ENCODE results near the gene DCST1. TPM values are rescaled to one million over a fixed set of nuclear protein-coding genes. Genes with fewer than 3 reads are reported as not detected.

DCST1 gene
- total and polyA plus RNA-seq, 2 of the 8 experiments (the other 6 are each of a cell fraction or from before 2014, with no cell fraction given): not detected

GRCh38 chr1:155008015-155008941 is 25.3 kb upstream of the DCST1 start:
- H2BK15ac ChIP-seq (ENCODE audit: low read length): no peak overlapping the region
- peaks cover 20% of the 10 kb centered on the region for H3K79me1 ChIP-seq (ENCODE audit: low read depth, low read length)
- no peak overlapping the region for H3K9ac ChIP-seq (replicated peaks in 1 of 4; ENCODE audit: extremely low read depth in 1 of 4, low read depth in 3 of 4, low read length in 3 of 4)
- peaks cover 15 to 62% (median 44%) of the 10 kb centered on the region in 4 experiments for H3K4me1 ChIP-seq (replicated peaks in 1 of 4; ENCODE audit: control insufficient read depth in 3 of 4, insufficient read depth in 4 of 4, low read length in 3 of 4)
- POLR2A ChIA-PET (ENCODE audit: partially characterized antibody): interaction anchor here (0.9 to 14.8 kb wide), 8 partner anchors 7 to 53 kb away, joined by 3 to 128 read pairs (median 7); partner anchors contain the start of genes CKS1B, FLAD1, LENEP and PBXIP1
- peak overlapping the region; percentile 34 to 42; a peak in 3 of 4 replicates for H3K4me2 ChIP-seq (ENCODE audit: insufficient read depth in 1 of 2, low read depth in 2 of 2, low read length in 2 of 2)
- H2BK120ac ChIP-seq (replicated peaks; ENCODE audit: low read depth, low read length): no peak overlapping the region
- H3K9me3 ChIP-seq (ENCODE audit: insufficient read depth in 2 of 2, low read depth in 1 of 2, low read length in 1 of 2): no peaks in the 10 kb centered on the region
- peak overlapping the region in 1 of 4 experiments; percentile 36; a peak in 2 of 8 replicates for H3K4me3 ChIP-seq (ENCODE audit: extremely low read depth in 1 of 4, insufficient read depth in 2 of 4, low read depth in 3 of 4, low read length in 4 of 4)
- no peak overlapping the region for H3K14ac ChIP-seq (ENCODE audit: insufficient read length)
- no peak for DNase-seq (ENCODE audit: low read depth in 1 of 2, low spot score in 2 of 2)
- CTCF ChIA-PET (ENCODE audit: partially characterized antibody): interaction anchor here (0.5 to 18.6 kb wide), 19 partner anchors 10 to 236 kb away, joined by 3 to 354 read pairs (median 4); partner anchors contain the start of genes ADAM15, EFNA4, FLAD1 and LENEP
- H4K20me1 ChIP-seq (replicated peaks in 1 of 2; ENCODE audit: control insufficient read depth in 1 of 2, insufficient read depth in 2 of 2, low read length in 2 of 2): peaks cover 0 to 17% of the 10 kb centered on the region in 2 experiments
- no peaks in the 10 kb centered on the region for H3K27me3 ChIP-seq (replicated peaks in 1 of 4; ENCODE audit: control insufficient read depth in 3 of 4, extremely low read depth in 1 of 4, insufficient read depth in 3 of 4, low read length in 3 of 4)
- H3K79me2 ChIP-seq (ENCODE audit: control insufficient read depth in 1 of 2, insufficient read depth in 2 of 2, low read length in 2 of 2): peaks cover 0 to 60% of the 10 kb centered on the region in 2 experiments; a peak in 3 of 4 replicates
- peak; percentile 91; the same call in 1 of the 2 replicates for TF ChIP-seq KDM1A (IDR thresholded peaks at IDR 0.05; ENCODE audit: borderline replicate concordance, low read length)
- no peak for TF ChIP-seq SAP30 (IDR thresholded peaks at IDR 0.05; ENCODE audit: insufficient read depth, insufficient replicate concordance, low read length)
- no peak for TF ChIP-seq SIN3A (conservative IDR thresholded peaks at IDR 0.05 in 1 of 2, IDR thresholded peaks at IDR 0.05 in 1 of 2; ENCODE audit: low read depth in 1 of 2, low read length in 2 of 2)
- TF ChIP-seq GTF2F1 (IDR thresholded peaks at IDR 0.05; ENCODE audit: borderline replicate concordance, low read depth, low read length): no peak
- TF ChIP-seq ASH2L (IDR thresholded peaks at IDR 0.05; ENCODE audit: low read length): peak; percentile 45
- H2BK20ac ChIP-seq (ENCODE audit: low read length): no peak overlapping the region
- no peak for FAIRE-seq
- peak overlapping the region; percentile 12 for H4K91ac ChIP-seq (replicated peaks; ENCODE audit: insufficient read length, low read length)
- H2BK5ac ChIP-seq (ENCODE audit: low read depth, low read length): peak overlapping the region; percentile 54; the same call in 1 of the 2 replicates
- H3K23me2 ChIP-seq (ENCODE audit: low read depth, low read length): peaks cover 3% of the 10 kb centered on the region; the same call in 1 of the 2 replicates
- H3K27ac ChIP-seq (ENCODE audit: low read depth, low read length): no peak overlapping the region
- H3K23ac ChIP-seq (ENCODE audit: insufficient read length): no peak overlapping the region
- peak overlapping the region; percentile 41 for H4K5ac ChIP-seq (ENCODE audit: insufficient read length, low read depth, low read length)
- H2AK5ac ChIP-seq (ENCODE audit: low read depth, low read length): no peak overlapping the region
- H3K18ac ChIP-seq (ENCODE audit: extremely low read depth, low read length): peak overlapping the region; percentile 83; the same call in 1 of the 2 replicates
- 79% methylated on average over 9 of the region's 16 CpGs; no CpG with 5 or more reads in 1 of the 2 experiments for WGBS, 2 experiments (ENCODE audit: extremely low coverage in 1 of 2, insufficient coverage in 1 of 2, insufficient read length in 1 of 2, insufficient replicate concordance in 2 of 2, low coverage in 1 of 2, low lambda C conversion rate in 2 of 2, missing lambda C conversion rate in 1 of 2)
- no peak overlapping the region for H3K4ac ChIP-seq (replicated peaks; ENCODE audit: insufficient read length, low read depth, low read length)
- peak overlapping the region; percentile 39; the same call in 1 of the 2 replicates for H2BK12ac ChIP-seq (ENCODE audit: low read depth, low read length)
- H4K8ac ChIP-seq (ENCODE audit: extremely low read depth, insufficient read depth, low read length): no peak overlapping the region
- no peak overlapping the region for H2AFZ ChIP-seq (ENCODE audit: low read length)
- H3K56ac ChIP-seq (replicated peaks; ENCODE audit: insufficient read length, low read depth, low read length): no peak overlapping the region
- H3K36me3 ChIP-seq (ENCODE audit: control insufficient read depth in 2 of 4, insufficient read depth in 4 of 4, low read length in 3 of 4): peaks cover 0 to 2% (median 0%) of the 10 kb centered on the region in 4 experiments; a peak in 2 of 8 replicates
